OCI-LY7 (cell line): ENCODE measurements around the gene HS1BP3. TPM values are rescaled to one million over a fixed set of nuclear protein-coding genes. Genes with fewer than 3 reads are reported as not detected.

Experiments used
- BruUV-seq: library from RNA; stranded (reverse); fragments of 400-500 nt; replicated peaks from 2 replicates; lab custom pipeline; 2021; lab: Mats Ljungman, UMichigan
- CTCF ChIA-PET: fragments of 300-600 bp; sonication (Branson Sonifier 250); formaldehyde crosslinking; loops from one replicate; lab custom pipeline; 2022; ENCODE audit warnings: antibody characterized with exemption; ENCODE audit not compliant: unreplicated experiment; lab: Charles Lee
- POLR2A ChIA-PET: fragments of 300-600 bp; sonication (Branson Sonifier 250); formaldehyde crosslinking; loops from one replicate; lab custom pipeline; 2022; ENCODE audit warnings: antibody characterized with exemption; lab: Charles Lee
- DNase-seq: peaks from one replicate; pipeline ENCODE4 v3.0.0-alpha.2; 2015; ENCODE audit warnings: low spot score
- H2AFZ ChIP-seq: fragments of 200-600 bp; sonication (generic), shearing (Covaris generic); 2 replicates; pipeline ENCODE4 v1.6.1; 2014; ENCODE audit warnings: mild to moderate bottlenecking, antibody characterized with exemption, low read length, moderate library complexity
- H3K27ac ChIP-seq: fragments of 200-600 bp; sonication (generic); 2 replicates; pipeline ENCODE4 v1.5.1; 2014; ENCODE audit warnings: mixed run types, low read depth, mild to moderate bottlenecking, moderate library complexity, low read length, inconsistent platforms; ENCODE audit not compliant: poor library complexity, severe bottlenecking
- H3K36me3 ChIP-seq: fragments of 200-600 bp; sonication (generic); 2 replicates; pipeline ENCODE4 v1.6.1; 2014; ENCODE audit warnings: mild to moderate bottlenecking, antibody characterized with exemption, low read length, moderate library complexity, mixed read lengths; ENCODE audit not compliant: insufficient read depth
- H3K4me1 ChIP-seq: fragments of 200-600 bp; sonication (generic); 2 replicates; pipeline ENCODE4 v1.5.1; 2014; ENCODE audit warnings: mild to moderate bottlenecking, low read length; ENCODE audit not compliant: insufficient read depth, poor library complexity, severe bottlenecking
- H3K4me2 ChIP-seq: fragments of 200-600 bp; sonication (generic); 2 replicates; pipeline ENCODE4 v1.6.1; 2014; ENCODE audit warnings: mild to moderate bottlenecking, low read length
- H3K4me3 ChIP-seq: fragments of 200-600 bp; sonication (generic); 2 replicates; pipeline ENCODE4 v1.5.1; 2014; ENCODE audit warnings: mild to moderate bottlenecking, low read depth, low read length; ENCODE audit not compliant: poor library complexity, severe bottlenecking
- H3K79me2 ChIP-seq: fragments of 200-600 bp; sonication (generic); 2 replicates; pipeline ENCODE4 v1.6.1; 2016; ENCODE audit warnings: low read depth, mild to moderate bottlenecking, low read length, moderate library complexity, mixed read lengths; ENCODE audit not compliant: insufficient read depth
- H3K9me2 ChIP-seq: fragments of 200-600 bp; sonication (generic); 2 replicates; pipeline ENCODE4 v1.6.1; 2016; ENCODE audit warnings: mild to moderate bottlenecking, low read length, mixed read lengths; ENCODE audit not compliant: insufficient read depth
- H3K9me3 ChIP-seq: fragments of 200-600 bp; sonication (generic); 2 replicates; pipeline ENCODE4 v1.6.1; 2014; ENCODE audit warnings: mild to moderate bottlenecking, mixed run types, low read length, mixed read lengths
- H4K20me1 ChIP-seq: fragments of 200-600 bp; sonication (generic); 2 replicates; pipeline ENCODE4 v1.6.1; 2014; ENCODE audit warnings: mild to moderate bottlenecking, antibody characterized with exemption, low read length, moderate library complexity, mixed read lengths; ENCODE audit not compliant: insufficient read depth
- CTCF ChIP-seq: fragments of 200-600 bp; sonication (generic); conservative IDR thresholded peaks from 2 replicates; pipeline ENCODE4 v1.5.1; 2014; ENCODE audit warnings: mild to moderate bottlenecking, antibody characterized with exemption, low read length, moderate library complexity, mixed read lengths
- EZH2phosphoT487 ChIP-seq: fragments of 200-600 bp; sonication (generic); IDR thresholded peaks from 2 replicates; pipeline ENCODE4 v1.6.1; 2018; ENCODE audit warnings: low read depth, borderline replicate concordance, mild to moderate bottlenecking, mixed run types, antibody characterized with exemption, low read length, moderate library complexity, mixed read lengths
- intact Hi-C: fragments of 100-400 bp; cut with micrococcal nuclease; formaldehyde crosslinking; loops from one replicate; pipeline ENCODE4 v1.10.0; 2022; ENCODE audit not compliant: unreplicated experiment
- total RNA-seq, 2 experiments: library from RNA; depleted of rRNA in 1 of 2; stranded (reverse); fragments of >200 nt in 1 of 2; shearing (Covaris generic) in 1 of 2; gene quantifications; 2 replicates each; pipeline ENCODE4 v1.2.3, GENCODE V29; 2014 to 2022

HS1BP3 gene
- total RNA-seq, 2 experiments from 2014 or later = 10.6 to 15.2 TPM

GRCh38 chr2:20569464-20570223, 81.3 kb downstream of the HS1BP3 start:
- Histone ChIP-seq H3K4me2 (no peak overlapping the region), H3K9me2 (no peaks in the 10 kb centered on the region), H3K9me3 (no peaks in the 10 kb centered on the region), H3K27ac (no peak overlapping the region), H3K79me2 (no peaks in the 10 kb centered on the region), H3K4me3 (no peak overlapping the region), H2AFZ (no peak overlapping the region), H4K20me1 (no peaks in the 10 kb centered on the region; the same call in 1 of the 2 replicates), H3K36me3 (no peaks in the 10 kb centered on the region), H3K4me1 (no peaks in the 10 kb centered on the region)
- ChIA-PET CTCF (no interaction called here), POLR2A (no interaction called here)
- intact Hi-C loops = no loop called here
- DNase-seq = no peak
- no peak for TF ChIP-seq CTCF
- no peak for TF ChIP-seq EZH2phosphoT487
- no TSS peak for BruUV-seq

GRCh38 chr2:20568501-20569463, 82.1 kb downstream of the HS1BP3 start:
- no peaks in the 10 kb centered on the region for H3K9me2 ChIP-seq
- ChIA-PET POLR2A (no interaction called here), CTCF (interaction anchor here (1.1 kb wide), 1 partner anchor 66 kb away, joined by 3 read pairs; no protein-coding TSS in a partner anchor)
- no peaks in the 10 kb centered on the region; the same call in 1 of the 2 replicates for H4K20me1 ChIP-seq
- intact Hi-C loops = no loop called here
- H3K4me2 ChIP-seq = no peak overlapping the region
- H3K4me1 ChIP-seq = no peaks in the 10 kb centered on the region
- TF ChIP-seq CTCF (no peak), EZH2phosphoT487 (no peak)
- no peak overlapping the region for H2AFZ ChIP-seq
- H3K27ac ChIP-seq = no peak overlapping the region
- H3K9me3 ChIP-seq = no peaks in the 10 kb centered on the region
- no TSS peak for BruUV-seq
- DNase-seq = no peak
- H3K79me2 ChIP-seq = no peaks in the 10 kb centered on the region
- no peaks in the 10 kb centered on the region for H3K36me3 ChIP-seq
- H3K4me3 ChIP-seq = no peak overlapping the region
